HEK293T (cell line): ENCODE measurements around the gene KCNK15.

ENCODE experiments used
- CTBP1 ChIP-seq: fragments of 450-650 bp; IDR thresholded peaks from 2 replicates; pipeline ENCODE4 v1.6.1; 2016; ENCODE audit warnings: borderline replicate concordance
- ELF4 ChIP-seq: fragments of 450-650 bp; IDR thresholded peaks from 2 replicates; pipeline ENCODE4 v1.6.1; 2017; ENCODE audit warnings: antibody characterized with exemption
- FOXA1 ChIP-seq: fragments of 450-650 bp; IDR thresholded peaks from 2 replicates; pipeline ENCODE4 v1.6.1; 2016; ENCODE audit warnings: mild to moderate bottlenecking
- FOXK2 ChIP-seq: fragments of 450-650 bp; IDR thresholded peaks from 2 replicates; pipeline ENCODE4 v1.6.1; 2016; ENCODE audit warnings: mild to moderate bottlenecking
- FOXM1 ChIP-seq: fragments of 450-650 bp; IDR thresholded peaks from 2 replicates; pipeline ENCODE4 v1.6.1; 2017; ENCODE audit warnings: mild to moderate bottlenecking, borderline replicate concordance
- HDGF ChIP-seq: fragments of 450-650 bp; IDR thresholded peaks from 2 replicates; pipeline ENCODE4 v1.6.1; 2017; ENCODE audit warnings: antibody characterized with exemption, borderline replicate concordance
- L3MBTL2 ChIP-seq: fragments of 450-650 bp; conservative IDR thresholded peaks from 2 replicates; pipeline ENCODE4 v1.6.1; 2016; ENCODE audit warnings: mild to moderate bottlenecking
- LEF1 ChIP-seq: fragments of 450-650 bp; IDR thresholded peaks from 2 replicates; pipeline ENCODE4 v1.6.1; 2017; ENCODE audit warnings: mild to moderate bottlenecking, borderline replicate concordance
- NFRKB ChIP-seq: fragments of 450-650 bp; IDR thresholded peaks from 2 replicates; pipeline ENCODE4 v1.6.1; 2016; ENCODE audit warnings: mild to moderate bottlenecking, moderate library complexity
- SP1 ChIP-seq: fragments of 450-650 bp; IDR thresholded peaks from 2 replicates; pipeline ENCODE4 v1.6.1; 2017
- SUZ12 ChIP-seq: fragments of 450-650 bp; IDR thresholded peaks from 2 replicates; pipeline ENCODE4 v1.6.1; 2016; ENCODE audit warnings: mild to moderate bottlenecking
- TARDBP ChIP-seq: fragments of 450-650 bp; IDR thresholded peaks from 2 replicates; pipeline ENCODE4 v1.6.1; 2016

DNA sequence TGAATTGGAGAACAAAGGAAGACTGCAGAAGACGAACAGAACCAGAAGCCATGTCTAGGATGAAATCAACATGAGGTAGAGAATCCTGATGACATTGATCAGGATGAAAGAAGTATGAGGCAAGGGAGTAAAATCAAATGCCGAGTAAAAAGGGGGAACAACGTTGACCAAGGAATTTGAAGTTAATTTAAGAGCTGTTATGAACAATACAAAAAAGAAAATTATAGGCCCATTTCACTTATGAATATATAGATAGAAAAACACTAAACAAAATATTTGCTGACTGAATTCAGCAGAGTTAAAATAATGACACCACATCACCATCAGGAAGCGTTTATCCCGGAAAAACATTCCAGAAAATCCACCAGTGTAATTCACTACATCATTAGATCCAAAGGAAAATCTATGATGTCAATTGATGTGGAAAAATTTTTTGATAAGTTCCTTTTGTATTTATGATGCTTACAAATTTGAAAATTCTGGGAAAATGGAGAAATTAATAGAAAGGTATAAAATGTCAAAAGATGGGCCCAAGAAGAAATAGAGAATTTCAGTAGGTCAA lies 38.6 kb upstream of the KCNK15 start:
- no peak for TF ChIP-seq HDGF
- TF ChIP-seq FOXA1, result no peak
- no peak for TF ChIP-seq FOXK2
- TF ChIP-seq SUZ12, result no peak
- no peak for TF ChIP-seq FOXM1
- no peak for TF ChIP-seq LEF1
- TF ChIP-seq CTBP1, result no peak
- no peak for TF ChIP-seq ELF4
- TF ChIP-seq L3MBTL2, result no peak
- no peak for TF ChIP-seq NFRKB
- no peak for TF ChIP-seq TARDBP
- TF ChIP-seq SP1, result no peak
